ENCODE data around the gene WDR1.

WDR1 gene

GRCh38 chr4:10034612-10035104 is 81.9 kb downstream of the WDR1 start:
- no peak for DNase-seq

GRCh38 chr4:10034136-10034535 is 82.5 kb downstream of the WDR1 start:
- DNase-seq = no peak

GRCh38 chr4:10033191-10033881 is 83.3 kb downstream of the WDR1 start:
- no peak for DNase-seq

- DNase-seq = no peak
Measured at GRCh38 chr4:10032625-10033024, 84.0 kb downstream of the WDR1 start.

- DNase-seq = no peak
Measured at GRCh38 chr4:10031668-10032590, 84.7 kb downstream of the WDR1 start.

- DNase-seq = no peak
Measured at GRCh38 chr4:10030972-10031667, 85.5 kb downstream of the WDR1 start.

GRCh38 chr4:10029403-10029802 is 87.2 kb downstream of the WDR1 start:
- no peak for DNase-seq

- no peak for DNase-seq
Measured at GRCh38 chr4:10028910-10029309, 87.7 kb downstream of the WDR1 start.

GRCh38 chr4:10026485-10026884 is 90.1 kb downstream of the WDR1 start:
- no peak for DNase-seq

- DNase-seq = no peak
Measured at GRCh38 chr4:10025230-10025806, 91.3 kb downstream of the WDR1 start.

Measured in activated CD4-positive, alpha-beta T cell treated with anti-CD3 and anti-CD28 coated beads, Interleukin-2, amount 50 U/mL, for 4 hours (primary cell).